Heart left ventricle (tissue), 13 donors: ENCODE results near the gene SH3PXD2A.

ENCODE experiments used
- CTCF ChIP-seq, 12 donors: fragments of 200-600 bp; sonication (generic) in 4 of 12; IDR thresholded peaks; one replicate each; pipeline versions ENCODE4 v1.5.0 to v1.8.0; 2018 to 2022; ENCODE audit warnings: antibody characterized with exemption in 12 of 12, mild to moderate bottlenecking in 5 of 12
- POLR2A ChIP-seq, 2 donors: fragments of 450-650 bp; IDR thresholded peaks; one replicate each; pipeline ENCODE4 v1.6.1; 2017; ENCODE audit warnings: antibody characterized with exemption in 2 of 2, mild to moderate bottlenecking in 2 of 2, moderate library complexity in 2 of 2
- donor health status: ischemic (EF 13 %, LVEDD 7.1; RV severe dilation, severe dysfunction).
- donor health status: DM: no; HTN: yes; CAD: no.
- donor health status: DM: no; HTN: no; CAD: no.
- donor health status: ischemic (EF 25% LVEDD 6.9; RV normal size, moderate dysfunction).
- donor health status: ischemic (EF 25% LVEDD 5.7; RV mildly dilated, moderate dysfunction).
- donor health status: ischemic (EF 35%, LVEDD 5.7; RV mildly dilated, moderate dysfunction).
- donor health status: nonischemic (EF 11% LVEDD 7.7; RV severe dilation, severe dysfunction).
- donor health status: DM: yes; HTN: yes; CAD: no.
- donor health status: PGD.
- donor health status: ischemic (EF 29% LVEDD 5.4; RV normal size, mild dysfunction).
- donor health status: nonischemic (EF 23%, LVEDD 6.1; RV moderate dilation, normal function).

GRCh38 chr10:103665162-103665889, 190.1 kb downstream of the SH3PXD2A start:
- TF ChIP-seq CTCF (IDR thresholded peaks at IDR 0.05) (no peak), POLR2A (IDR thresholded peaks at IDR 0.05) (no peak)
